ENCODE results near the gene BRSK1.

BRSK1 gene

GRCh38 chr19:55353356-55353802 lies 69.6 kb downstream of the BRSK1 start:
- Histone ChIP-seq H3K9me2 (replicated peaks; ENCODE audit: control insufficient read depth, low read length) (no peaks in the 10 kb centered on the region), H3K27me3 (ENCODE audit: control insufficient read depth, low read length) (peaks cover 43% of the 10 kb centered on the region), H3F3A (ENCODE audit: control insufficient read depth, insufficient read depth) (no peaks in the 10 kb centered on the region), H3K4me2 (ENCODE audit: low read length) (peak overlapping the region; percentile 56), H3K36me3 (ENCODE audit: control insufficient read depth, low read length) (no peaks in the 10 kb centered on the region), H4K20me1 (ENCODE audit: control insufficient read depth, insufficient read depth, low read depth, low read length) (no peaks in the 10 kb centered on the region), H3K9me3 (ENCODE audit: control insufficient read depth, insufficient read depth, low read length) (no peaks in the 10 kb centered on the region), H3K27ac (ENCODE audit: low read depth, low read length) (no peak overlapping the region), H3K79me2 (ENCODE audit: control insufficient read depth, low read length) (no peaks in the 10 kb centered on the region), H3K4me1 (ENCODE audit: control insufficient read depth, low read length) (peaks cover 11% of the 10 kb centered on the region), H3K4me3 (ENCODE audit: low read length) (peak overlapping the region; percentile 56)
- TF ChIP-seq, protein P1, sequence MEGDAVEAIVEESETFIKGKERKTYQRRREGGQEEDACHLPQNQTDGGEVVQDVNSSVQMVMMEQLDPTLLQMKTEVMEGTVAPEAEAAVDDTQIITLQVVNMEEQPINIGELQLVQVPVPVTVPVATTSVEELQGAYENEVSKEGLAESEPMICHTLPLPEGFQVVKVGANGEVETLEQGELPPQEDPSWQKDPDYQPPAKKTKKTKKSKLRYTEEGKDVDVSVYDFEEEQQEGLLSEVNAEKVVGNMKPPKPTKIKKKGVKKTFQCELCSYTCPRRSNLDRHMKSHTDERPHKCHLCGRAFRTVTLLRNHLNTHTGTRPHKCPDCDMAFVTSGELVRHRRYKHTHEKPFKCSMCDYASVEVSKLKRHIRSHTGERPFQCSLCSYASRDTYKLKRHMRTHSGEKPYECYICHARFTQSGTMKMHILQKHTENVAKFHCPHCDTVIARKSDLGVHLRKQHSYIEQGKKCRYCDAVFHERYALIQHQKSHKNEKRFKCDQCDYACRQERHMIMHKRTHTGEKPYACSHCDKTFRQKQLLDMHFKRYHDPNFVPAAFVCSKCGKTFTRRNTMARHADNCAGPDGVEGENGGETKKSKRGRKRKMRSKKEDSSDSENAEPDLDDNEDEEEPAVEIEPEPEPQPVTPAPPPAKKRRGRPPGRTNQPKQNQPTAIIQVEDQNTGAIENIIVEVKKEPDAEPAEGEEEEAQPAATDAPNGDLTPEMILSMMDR (IDR thresholded peaks at IDR 0.05; ENCODE audit: low read depth, low read length, poor library complexity, severe bottlenecking) = no peak
- no peak for TF ChIP-seq EZH2phosphoT487 (IDR thresholded peaks at IDR 0.05; ENCODE audit: borderline replicate concordance, low read length)

- Histone ChIP-seq H3K36me3 (ENCODE audit: control insufficient read depth, low read length) (no peaks in the 10 kb centered on the region), H3K27me3 (ENCODE audit: control insufficient read depth, low read length) (peaks cover 43% of the 10 kb centered on the region), H3F3A (ENCODE audit: control insufficient read depth, insufficient read depth) (no peaks in the 10 kb centered on the region), H3K9me2 (replicated peaks; ENCODE audit: control insufficient read depth, low read length) (no peaks in the 10 kb centered on the region), H3K27ac (ENCODE audit: low read depth, low read length) (no peak overlapping the region), H3K4me2 (ENCODE audit: low read length) (peak overlapping the region; percentile 56), H3K4me1 (ENCODE audit: control insufficient read depth, low read length) (peaks cover 11% of the 10 kb centered on the region), H3K79me2 (ENCODE audit: control insufficient read depth, low read length) (no peaks in the 10 kb centered on the region), H3K9me3 (ENCODE audit: control insufficient read depth, insufficient read depth, low read length) (no peaks in the 10 kb centered on the region), H4K20me1 (ENCODE audit: control insufficient read depth, insufficient read depth, low read depth, low read length) (no peaks in the 10 kb centered on the region), H3K4me3 (ENCODE audit: low read length) (peak overlapping the region; percentile 56)
- TF ChIP-seq, protein P1 (IDR thresholded peaks at IDR 0.05; ENCODE audit: low read depth, low read length, poor library complexity, severe bottlenecking) = no peak
- no peak for TF ChIP-seq EZH2phosphoT487 (IDR thresholded peaks at IDR 0.05; ENCODE audit: borderline replicate concordance, low read length)
These were observed 70.3 kb downstream of the BRSK1 start for GRCh38 chr19:55353803-55354697.

DNA sequence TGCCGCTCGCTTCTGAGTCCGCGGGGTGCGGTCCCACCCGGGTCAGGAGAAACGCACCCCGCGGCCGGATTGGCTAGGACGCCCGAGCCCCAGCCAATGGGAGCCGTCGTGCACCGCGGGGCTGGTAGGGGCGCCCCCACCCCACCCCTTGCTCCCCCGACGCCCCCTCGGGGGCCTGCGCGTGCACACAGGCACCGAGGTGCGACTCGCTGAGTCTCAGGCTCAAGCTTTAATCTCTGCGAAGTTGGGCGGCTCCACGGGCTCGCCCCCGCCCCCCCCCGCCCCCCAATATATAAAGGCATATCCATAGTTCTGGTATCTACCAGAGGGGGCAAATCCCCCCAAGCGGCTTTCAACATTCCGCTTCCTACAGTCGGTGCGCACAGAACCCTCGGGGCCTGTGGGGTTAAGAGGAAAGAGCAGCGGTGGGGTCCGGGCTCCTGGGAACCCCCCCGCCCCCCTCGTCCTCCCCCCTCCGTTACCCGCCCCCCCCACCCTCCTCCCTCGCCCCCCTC lies 71.0 kb downstream of the BRSK1 start, which contains the start of gene COX6B2:
Gene COX6B2 (minus strand): TSS at position 22 of the 515 bp plus-strand sequence. CDS start 198 bp downstream, outside the sequence.
- peaks cover 43% of the 10 kb centered on the region for H3K27me3 ChIP-seq (ENCODE audit: control insufficient read depth, low read length)
- no peaks in the 10 kb centered on the region for H3K9me2 ChIP-seq (replicated peaks; ENCODE audit: control insufficient read depth, low read length)
- H3K79me2 ChIP-seq (ENCODE audit: control insufficient read depth, low read length) = no peaks in the 10 kb centered on the region
- no peaks in the 10 kb centered on the region for H3K9me3 ChIP-seq (ENCODE audit: control insufficient read depth, insufficient read depth, low read length)
- no peaks in the 10 kb centered on the region for H3K36me3 ChIP-seq (ENCODE audit: control insufficient read depth, low read length)
- no peak within 1 kb of the TSS for H3K27ac ChIP-seq (ENCODE audit: low read depth, low read length)
- peak within 1 kb of the TSS; percentile 56 for H3K4me3 ChIP-seq (ENCODE audit: low read length)
- no peaks in the 10 kb centered on the region for H4K20me1 ChIP-seq (ENCODE audit: control insufficient read depth, insufficient read depth, low read depth, low read length)
- peak within 1 kb of the TSS; percentile 56 for H3K4me2 ChIP-seq (ENCODE audit: low read length)
- H3K4me1 ChIP-seq (ENCODE audit: control insufficient read depth, low read length) = peaks cover 11% of the 10 kb centered on the region
- H3F3A ChIP-seq (ENCODE audit: control insufficient read depth, insufficient read depth) = no peaks in the 10 kb centered on the region
- TF ChIP-seq, protein P1 (IDR thresholded peaks at IDR 0.05; ENCODE audit: low read depth, low read length, poor library complexity, severe bottlenecking) = no peak
- no peak for TF ChIP-seq EZH2phosphoT487 (IDR thresholded peaks at IDR 0.05; ENCODE audit: borderline replicate concordance, low read length)

Measured in DOHH2 (cell line).